HepG2 (cell line): ENCODE results near the gene CARMIL3. TPM values are rescaled to one million over a fixed set of nuclear protein-coding genes. Genes with fewer than 3 reads are reported as not detected.

Source experiments
- ARID2 ChIP-seq: sonication (generic); formaldehyde crosslinking; IDR thresholded peaks from 2 replicates; pipeline ENCODE4 v1.8.1; 2022; ENCODE audit warnings: mild to moderate bottlenecking, missing genetic modification reagents, borderline replicate concordance
- BHLHE40 ChIP-seq: IDR thresholded peaks from 2 replicates; pipeline ENCODE4 v1.6.1; 2011; ENCODE audit warnings: low read length, improper control_type of control experiment
- GPN1 ChIP-seq: sonication (generic); formaldehyde crosslinking; IDR thresholded peaks from 2 replicates; pipeline ENCODE4 v1.5.1; 2020; ENCODE audit warnings: missing genetic modification reagents, borderline replicate concordance
- JUND ChIP-seq: sonication (generic); formaldehyde crosslinking; IDR thresholded peaks from 2 replicates; pipeline ENCODE4 v1.8.0; 2022; ENCODE audit warnings: mild to moderate bottlenecking, missing genetic modification reagents
- KDM5B ChIP-seq: sonication (generic); formaldehyde crosslinking; IDR thresholded peaks from 2 replicates; pipeline ENCODE4 v1.4.0; 2020; ENCODE audit warnings: missing genetic modification reagents, mild to moderate bottlenecking, borderline replicate concordance
- MEIS1 ChIP-seq: sonication (generic); formaldehyde crosslinking; IDR thresholded peaks from 2 replicates; pipeline ENCODE4 v1.9.0; 2021; ENCODE audit warnings: mild to moderate bottlenecking, missing genetic modification reagents, moderate library complexity, borderline replicate concordance
- NCOR1 ChIP-seq: fragments of 200-600 bp; sonication (generic); IDR thresholded peaks from 2 replicates; pipeline ENCODE4 v1.7.0; 2017; ENCODE audit warnings: antibody characterized with exemption, low read length, borderline replicate concordance
- PLRG1 ChIP-seq: fragments of 450-650 bp; conservative IDR thresholded peaks from 2 replicates; pipeline ENCODE4 v1.6.1; 2016
- RXRB ChIP-seq: IDR thresholded peaks from 2 replicates; pipeline ENCODE4 v1.6.1; 2016; ENCODE audit warnings: borderline replicate concordance, missing genetic modification reagents, missing compliant biosample characterization
- XBP1 ChIP-seq: sonication (generic); formaldehyde crosslinking; IDR thresholded peaks from 2 replicates; pipeline ENCODE4 v1.5.0; 2020; ENCODE audit warnings: missing genetic modification reagents
- ZFP41 ChIP-seq: sonication (generic); formaldehyde crosslinking; IDR thresholded peaks from 2 replicates; pipeline ENCODE4 v1.4.0; 2020; ENCODE audit warnings: mild to moderate bottlenecking, missing genetic modification reagents, borderline replicate concordance
- ZNF713 ChIP-seq: sonication (generic); formaldehyde crosslinking; IDR thresholded peaks from 2 replicates; pipeline ENCODE4 v1.4.0; 2020; ENCODE audit warnings: mild to moderate bottlenecking, missing genetic modification reagents
- polyA plus RNA-seq, 8 experiments: library from polyadenylated mRNA; depleted of rRNA in 3 of 8; stranded (reverse) in 7 of 8; unstranded in 1 of 8; fragments of >200 nt; fragmentation: Illumina TruSeq in 4 of 8; extraction: Trizol in 4 of 8; gene quantifications; 2 replicates each; pipeline versions ENCODE4 v1.2.1 to v1.2.3, GENCODE V29; 2011 to 2016; ENCODE audit warnings: low read depth in 4 of 8, missing spikeins in 1 of 8, mixed read lengths in 1 of 8; ENCODE audit not compliant: insufficient read depth in 1 of 8
- total RNA-seq, 5 experiments: library from RNA; depleted of rRNA; stranded (reverse); fragments of >200 nt; fragmentation: Illumina TruSeq; extraction: Trizol; gene quantifications; 2 replicates each; pipeline ENCODE4 v1.2.3, GENCODE V29; 2016; ENCODE audit warnings: low read depth in 1 of 5
- TF ChIP-seq, protein P1 (sequence below): sonication (generic); formaldehyde crosslinking; IDR thresholded peaks from 2 replicates; pipeline ENCODE4 v1.4.0; 2020; ENCODE audit warnings: missing genetic modification reagents, mild to moderate bottlenecking, borderline replicate concordance
- TF ChIP-seq, protein P2 (sequence below): sonication (generic); formaldehyde crosslinking; IDR thresholded peaks from 2 replicates; pipeline ENCODE4 v1.4.0; 2020; ENCODE audit warnings: missing genetic modification reagents
- TF ChIP-seq, protein P3 (sequence below): sonication (generic); formaldehyde crosslinking; IDR thresholded peaks from 2 replicates; pipeline ENCODE4 v1.5.0; 2020; ENCODE audit warnings: mild to moderate bottlenecking, missing genetic modification reagents
- TF ChIP-seq, protein P4 (sequence below): sonication (generic); formaldehyde crosslinking; IDR thresholded peaks from 2 replicates; pipeline ENCODE4 v1.4.0; 2020; ENCODE audit warnings: missing genetic modification reagents, borderline replicate concordance
- TF ChIP-seq, protein P5 (sequence below): sonication (generic); formaldehyde crosslinking; IDR thresholded peaks from 2 replicates; pipeline ENCODE4 v1.8.0; 2022; ENCODE audit warnings: mild to moderate bottlenecking, missing genetic modification reagents, borderline replicate concordance
- TF ChIP-seq, protein P6 (sequence below): sonication (generic); formaldehyde crosslinking; IDR thresholded peaks from 2 replicates; pipeline ENCODE4 v1.8.1; 2023; ENCODE audit warnings: mild to moderate bottlenecking, inconsistent platforms, moderate library complexity, missing genetic modification reagents, borderline replicate concordance

The CARMIL3 gene
- total and polyA plus RNA-seq, 2 of the 13 experiments (the other 11 are each of a cell fraction or from before 2014, with no cell fraction given), result 0.27 to 0.55 TPM

DNA sequence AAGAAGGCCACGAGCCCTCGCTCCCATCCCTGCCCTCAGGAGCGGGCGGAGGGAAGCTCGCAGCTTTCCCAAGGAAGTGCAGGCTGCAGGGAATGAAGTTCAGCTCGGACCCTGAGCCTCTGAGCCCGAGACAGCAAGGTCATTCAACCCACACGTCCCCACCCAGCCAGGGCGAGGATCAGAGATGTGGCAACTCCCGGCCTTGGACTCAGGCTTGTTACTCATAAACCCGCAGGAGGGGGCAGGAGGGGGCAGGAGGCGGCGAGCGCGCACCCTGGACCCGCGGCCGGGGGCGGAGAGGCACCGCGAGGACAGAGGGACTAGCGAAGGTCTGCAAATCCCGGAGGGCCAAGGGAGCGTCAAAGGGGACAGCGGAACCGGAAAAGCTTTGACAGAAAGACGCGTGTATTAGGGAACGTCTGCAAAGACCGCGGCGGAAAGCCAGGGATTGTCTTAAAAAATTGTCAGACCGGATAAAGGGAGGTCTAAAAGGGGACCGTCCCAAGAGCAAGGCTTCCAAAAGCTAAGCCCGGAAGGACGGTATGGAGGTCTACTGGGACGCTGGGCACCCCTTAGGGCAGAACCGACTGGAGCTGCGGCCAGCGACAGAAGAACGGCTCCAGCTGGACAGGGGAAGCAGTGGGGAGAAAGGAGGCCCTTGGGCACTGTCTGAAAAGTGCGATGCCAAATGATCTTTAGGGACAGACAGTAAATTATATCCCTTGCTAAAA is 62.2 kb downstream of the CARMIL3 start (continued):
- TF ChIP-seq BHLHE40 (peak; percentile 59; the same call in 1 of the 2 replicates), ZFP41 (CRISPR knock-in tag) (peak; percentile 85; the same call in 1 of the 2 replicates), JUND (CRISPR knock-in tag) (peak; percentile 87), GPN1 (CRISPR knock-in tag) (peak; percentile 96; the same call in 1 of the 2 replicates), ARID2 (CRISPR knock-in tag) (peak; percentile 97), ZNF713 (CRISPR knock-in tag) (peak; percentile 98), MEIS1 (CRISPR knock-in tag) (peak; percentile 97), NCOR1 (peak; percentile 99), KDM5B (peak; percentile 97; the same call in 1 of the 2 replicates), XBP1 (CRISPR knock-in tag) (peak; percentile 87; the same call in 1 of the 2 replicates), PLRG1 (no peak), RXRB (CRISPR knock-in tag) (peak; percentile 100)
- TF ChIP-seq, protein P1, sequence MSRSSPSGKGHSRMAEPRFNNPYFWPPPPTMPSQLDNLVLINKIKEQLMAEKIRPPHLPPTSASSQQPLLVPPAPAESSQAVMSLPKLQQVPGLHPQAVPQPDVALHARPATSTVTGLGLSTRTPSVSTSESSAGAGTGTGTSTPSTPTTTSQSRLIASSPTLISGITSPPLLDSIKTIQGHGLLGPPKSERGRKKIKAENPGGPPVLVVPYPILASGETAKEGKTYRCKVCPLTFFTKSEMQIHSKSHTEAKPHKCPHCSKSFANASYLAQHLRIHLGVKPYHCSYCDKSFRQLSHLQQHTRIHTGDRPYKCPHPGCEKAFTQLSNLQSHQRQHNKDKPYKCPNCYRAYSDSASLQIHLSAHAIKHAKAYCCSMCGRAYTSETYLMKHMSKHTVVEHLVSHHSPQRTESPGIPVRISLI (CRISPR knock-in tag), result peak; percentile 62; the same call in 1 of the 2 replicates
- TF ChIP-seq, protein P2, sequence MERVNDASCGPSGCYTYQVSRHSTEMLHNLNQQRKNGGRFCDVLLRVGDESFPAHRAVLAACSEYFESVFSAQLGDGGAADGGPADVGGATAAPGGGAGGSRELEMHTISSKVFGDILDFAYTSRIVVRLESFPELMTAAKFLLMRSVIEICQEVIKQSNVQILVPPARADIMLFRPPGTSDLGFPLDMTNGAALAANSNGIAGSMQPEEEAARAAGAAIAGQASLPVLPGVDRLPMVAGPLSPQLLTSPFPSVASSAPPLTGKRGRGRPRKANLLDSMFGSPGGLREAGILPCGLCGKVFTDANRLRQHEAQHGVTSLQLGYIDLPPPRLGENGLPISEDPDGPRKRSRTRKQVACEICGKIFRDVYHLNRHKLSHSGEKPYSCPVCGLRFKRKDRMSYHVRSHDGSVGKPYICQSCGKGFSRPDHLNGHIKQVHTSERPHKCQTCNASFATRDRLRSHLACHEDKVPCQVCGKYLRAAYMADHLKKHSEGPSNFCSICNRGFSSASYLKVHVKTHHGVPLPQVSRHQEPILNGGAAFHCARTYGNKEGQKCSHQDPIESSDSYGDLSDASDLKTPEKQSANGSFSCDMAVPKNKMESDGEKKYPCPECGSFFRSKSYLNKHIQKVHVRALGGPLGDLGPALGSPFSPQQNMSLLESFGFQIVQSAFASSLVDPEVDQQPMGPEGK (CRISPR knock-in tag), result peak; percentile 100
- TF ChIP-seq, protein P3, sequence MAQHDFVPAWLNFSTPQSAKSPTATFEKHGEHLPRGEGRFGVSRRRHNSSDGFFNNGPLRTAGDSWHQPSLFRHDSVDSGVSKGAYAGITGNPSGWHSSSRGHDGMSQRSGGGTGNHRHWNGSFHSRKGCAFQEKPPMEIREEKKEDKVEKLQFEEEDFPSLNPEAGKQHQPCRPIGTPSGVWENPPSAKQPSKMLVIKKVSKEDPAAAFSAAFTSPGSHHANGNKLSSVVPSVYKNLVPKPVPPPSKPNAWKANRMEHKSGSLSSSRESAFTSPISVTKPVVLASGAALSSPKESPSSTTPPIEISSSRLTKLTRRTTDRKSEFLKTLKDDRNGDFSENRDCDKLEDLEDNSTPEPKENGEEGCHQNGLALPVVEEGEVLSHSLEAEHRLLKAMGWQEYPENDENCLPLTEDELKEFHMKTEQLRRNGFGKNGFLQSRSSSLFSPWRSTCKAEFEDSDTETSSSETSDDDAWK (CRISPR knock-in tag), result no peak
- TF ChIP-seq, protein P4, sequence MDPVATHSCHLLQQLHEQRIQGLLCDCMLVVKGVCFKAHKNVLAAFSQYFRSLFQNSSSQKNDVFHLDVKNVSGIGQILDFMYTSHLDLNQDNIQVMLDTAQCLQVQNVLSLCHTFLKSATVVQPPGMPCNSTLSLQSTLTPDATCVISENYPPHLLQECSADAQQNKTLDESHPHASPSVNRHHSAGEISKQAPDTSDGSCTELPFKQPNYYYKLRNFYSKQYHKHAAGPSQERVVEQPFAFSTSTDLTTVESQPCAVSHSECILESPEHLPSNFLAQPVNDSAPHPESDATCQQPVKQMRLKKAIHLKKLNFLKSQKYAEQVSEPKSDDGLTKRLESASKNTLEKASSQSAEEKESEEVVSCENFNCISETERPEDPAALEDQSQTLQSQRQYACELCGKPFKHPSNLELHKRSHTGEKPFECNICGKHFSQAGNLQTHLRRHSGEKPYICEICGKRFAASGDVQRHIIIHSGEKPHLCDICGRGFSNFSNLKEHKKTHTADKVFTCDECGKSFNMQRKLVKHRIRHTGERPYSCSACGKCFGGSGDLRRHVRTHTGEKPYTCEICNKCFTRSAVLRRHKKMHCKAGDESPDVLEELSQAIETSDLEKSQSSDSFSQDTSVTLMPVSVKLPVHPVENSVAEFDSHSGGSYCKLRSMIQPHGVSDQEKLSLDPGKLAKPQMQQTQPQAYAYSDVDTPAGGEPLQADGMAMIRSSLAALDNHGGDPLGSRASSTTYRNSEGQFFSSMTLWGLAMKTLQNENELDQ (CRISPR knock-in tag), result no peak; the same call in 1 of the 2 replicates
- TF ChIP-seq, protein P5, sequence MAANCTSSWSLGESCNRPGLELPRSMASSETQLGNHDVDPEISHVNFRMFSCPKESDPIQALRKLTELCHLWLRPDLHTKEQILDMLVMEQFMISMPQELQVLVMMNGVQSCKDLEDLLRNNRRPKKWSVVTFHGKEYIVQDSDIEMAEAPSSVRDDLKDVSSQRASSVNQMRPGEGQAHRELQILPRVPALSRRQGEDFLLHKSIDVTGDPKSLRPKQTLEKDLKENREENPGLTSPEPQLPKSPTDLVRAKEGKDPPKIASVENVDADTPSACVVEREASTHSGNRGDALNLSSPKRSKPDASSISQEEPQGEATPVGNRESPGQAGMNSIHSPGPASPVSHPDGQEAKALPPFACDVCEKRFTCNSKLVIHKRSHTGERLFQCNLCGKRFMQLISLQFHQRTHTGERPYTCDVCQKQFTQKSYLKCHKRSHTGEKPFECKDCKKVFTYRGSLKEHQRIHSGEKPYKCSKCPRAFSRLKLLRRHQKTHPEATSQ (CRISPR knock-in tag), result peak; percentile 95; the same call in 1 of the 2 replicates
- TF ChIP-seq, protein P6, sequence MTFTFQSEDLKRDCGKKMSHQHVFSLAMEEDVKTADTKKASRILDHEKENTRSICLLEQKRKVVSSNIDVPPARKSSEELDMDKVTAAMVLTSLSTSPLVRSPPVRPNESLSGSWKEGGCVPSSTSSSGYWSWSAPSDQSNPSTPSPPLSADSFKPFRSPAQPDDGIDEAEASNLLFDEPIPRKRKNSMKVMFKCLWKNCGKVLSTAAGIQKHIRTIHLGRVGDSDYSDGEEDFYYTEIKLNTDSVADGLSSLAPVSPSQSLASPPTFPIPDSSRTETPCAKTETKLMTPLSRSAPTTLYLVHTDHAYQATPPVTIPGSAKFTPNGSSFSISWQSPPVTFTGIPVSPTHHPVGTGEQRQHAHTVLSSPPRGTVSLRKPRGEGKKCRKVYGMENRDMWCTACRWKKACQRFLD, result peak; percentile 95
